Liver (tissue), 3 donors: ENCODE data around the gene RTP5.

ENCODE experiments used
- FOXA1 ChIP-seq: IDR thresholded peaks from 2 replicates; pipeline ENCODE4 v1.6.1; 2016; ENCODE audit warnings: antibody characterized with exemption
- GABPA ChIP-seq, 2 donors: IDR thresholded peaks in 1 of 2; conservative IDR thresholded peaks in 1 of 2; 2 replicates each; pipeline ENCODE4 v1.6.1; 2016; ENCODE audit warnings: antibody characterized with exemption in 2 of 2, mild to moderate bottlenecking in 1 of 2, moderate library complexity in 1 of 2
- JUND ChIP-seq, 2 donors: IDR thresholded peaks; 2 replicates each; pipeline ENCODE4 v1.6.1; 2016; ENCODE audit warnings: antibody characterized with exemption in 2 of 2
- MAX ChIP-seq: IDR thresholded peaks from 2 replicates; pipeline ENCODE4 v1.6.1; 2016; ENCODE audit warnings: antibody characterized with exemption
- RXRA ChIP-seq, 2 donors: IDR thresholded peaks; 2 replicates each; pipeline ENCODE4 v1.6.1; 2017 to 2018; ENCODE audit warnings: antibody characterized with exemption in 2 of 2, mild to moderate bottlenecking in 1 of 2
- SP1 ChIP-seq: IDR thresholded peaks from 2 replicates; pipeline ENCODE4 v1.6.1; 2018; ENCODE audit warnings: antibody characterized with exemption, mild to moderate bottlenecking
- YY1 ChIP-seq: IDR thresholded peaks from 2 replicates; pipeline ENCODE4 v1.6.1; 2016; ENCODE audit warnings: antibody characterized with exemption, mild to moderate bottlenecking
- TF ChIP-seq, protein P1 (sequence below): IDR thresholded peaks from 2 replicates; pipeline ENCODE4 v1.6.1; 2016; ENCODE audit warnings: antibody characterized with exemption, mild to moderate bottlenecking
- TF ChIP-seq, protein P2 (sequence below): fragments of 150-350 bp; IDR thresholded peaks from 2 replicates; pipeline ENCODE4 v1.5.1; 2017; ENCODE audit warnings: improper control_type of control experiment, low read depth, low read length; ENCODE audit not compliant: missing input control
- TF ChIP-seq, protein P3 (sequence below): IDR thresholded peaks from 2 replicates; pipeline ENCODE4 v1.6.1; 2016; ENCODE audit warnings: antibody characterized with exemption
- donor health status: healthy.
- donor health status: healthy.

DNA sequence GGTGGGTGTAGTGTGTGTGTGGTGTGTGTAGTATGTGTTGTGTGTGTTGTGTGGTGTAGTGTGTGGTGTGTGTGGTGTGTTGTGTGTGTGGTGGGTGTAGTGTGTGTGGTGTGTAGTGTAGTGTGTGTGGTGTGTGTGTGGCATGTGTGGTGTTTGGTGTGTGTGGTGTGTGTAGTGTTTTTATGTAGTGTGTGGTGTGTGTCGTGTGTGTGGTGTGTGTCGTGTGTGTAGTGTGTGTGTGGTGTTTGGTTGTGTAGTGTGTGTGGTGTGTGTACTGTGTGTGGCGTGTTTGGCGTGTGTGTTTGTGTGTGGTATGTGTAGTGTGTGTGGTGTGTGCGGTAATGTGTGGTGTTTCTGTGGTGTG lies 4.7 kb upstream of the RTP5 start:
- TF ChIP-seq, protein P1, sequence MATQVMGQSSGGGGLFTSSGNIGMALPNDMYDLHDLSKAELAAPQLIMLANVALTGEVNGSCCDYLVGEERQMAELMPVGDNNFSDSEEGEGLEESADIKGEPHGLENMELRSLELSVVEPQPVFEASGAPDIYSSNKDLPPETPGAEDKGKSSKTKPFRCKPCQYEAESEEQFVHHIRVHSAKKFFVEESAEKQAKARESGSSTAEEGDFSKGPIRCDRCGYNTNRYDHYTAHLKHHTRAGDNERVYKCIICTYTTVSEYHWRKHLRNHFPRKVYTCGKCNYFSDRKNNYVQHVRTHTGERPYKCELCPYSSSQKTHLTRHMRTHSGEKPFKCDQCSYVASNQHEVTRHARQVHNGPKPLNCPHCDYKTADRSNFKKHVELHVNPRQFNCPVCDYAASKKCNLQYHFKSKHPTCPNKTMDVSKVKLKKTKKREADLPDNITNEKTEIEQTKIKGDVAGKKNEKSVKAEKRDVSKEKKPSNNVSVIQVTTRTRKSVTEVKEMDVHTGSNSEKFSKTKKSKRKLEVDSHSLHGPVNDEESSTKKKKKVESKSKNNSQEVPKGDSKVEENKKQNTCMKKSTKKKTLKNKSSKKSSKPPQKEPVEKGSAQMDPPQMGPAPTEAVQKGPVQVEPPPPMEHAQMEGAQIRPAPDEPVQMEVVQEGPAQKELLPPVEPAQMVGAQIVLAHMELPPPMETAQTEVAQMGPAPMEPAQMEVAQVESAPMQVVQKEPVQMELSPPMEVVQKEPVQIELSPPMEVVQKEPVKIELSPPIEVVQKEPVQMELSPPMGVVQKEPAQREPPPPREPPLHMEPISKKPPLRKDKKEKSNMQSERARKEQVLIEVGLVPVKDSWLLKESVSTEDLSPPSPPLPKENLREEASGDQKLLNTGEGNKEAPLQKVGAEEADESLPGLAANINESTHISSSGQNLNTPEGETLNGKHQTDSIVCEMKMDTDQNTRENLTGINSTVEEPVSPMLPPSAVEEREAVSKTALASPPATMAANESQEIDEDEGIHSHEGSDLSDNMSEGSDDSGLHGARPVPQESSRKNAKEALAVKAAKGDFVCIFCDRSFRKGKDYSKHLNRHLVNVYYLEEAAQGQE, result no peak
- TF ChIP-seq MAX (no peak), SP1 (no peak), FOXA1 (no peak), RXRA (IDR thresholded peaks at IDR 0.05) (no peak), GABPA (IDR thresholded peaks at IDR 0.05 in 1 of 2, conservative IDR thresholded peaks at IDR 0.05 in 1 of 2) (no peak), YY1 (no peak), JUND (IDR thresholded peaks at IDR 0.05) (no peak)
- TF ChIP-seq, protein P2, sequence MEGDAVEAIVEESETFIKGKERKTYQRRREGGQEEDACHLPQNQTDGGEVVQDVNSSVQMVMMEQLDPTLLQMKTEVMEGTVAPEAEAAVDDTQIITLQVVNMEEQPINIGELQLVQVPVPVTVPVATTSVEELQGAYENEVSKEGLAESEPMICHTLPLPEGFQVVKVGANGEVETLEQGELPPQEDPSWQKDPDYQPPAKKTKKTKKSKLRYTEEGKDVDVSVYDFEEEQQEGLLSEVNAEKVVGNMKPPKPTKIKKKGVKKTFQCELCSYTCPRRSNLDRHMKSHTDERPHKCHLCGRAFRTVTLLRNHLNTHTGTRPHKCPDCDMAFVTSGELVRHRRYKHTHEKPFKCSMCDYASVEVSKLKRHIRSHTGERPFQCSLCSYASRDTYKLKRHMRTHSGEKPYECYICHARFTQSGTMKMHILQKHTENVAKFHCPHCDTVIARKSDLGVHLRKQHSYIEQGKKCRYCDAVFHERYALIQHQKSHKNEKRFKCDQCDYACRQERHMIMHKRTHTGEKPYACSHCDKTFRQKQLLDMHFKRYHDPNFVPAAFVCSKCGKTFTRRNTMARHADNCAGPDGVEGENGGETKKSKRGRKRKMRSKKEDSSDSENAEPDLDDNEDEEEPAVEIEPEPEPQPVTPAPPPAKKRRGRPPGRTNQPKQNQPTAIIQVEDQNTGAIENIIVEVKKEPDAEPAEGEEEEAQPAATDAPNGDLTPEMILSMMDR, result no peak
- TF ChIP-seq, protein P3, sequence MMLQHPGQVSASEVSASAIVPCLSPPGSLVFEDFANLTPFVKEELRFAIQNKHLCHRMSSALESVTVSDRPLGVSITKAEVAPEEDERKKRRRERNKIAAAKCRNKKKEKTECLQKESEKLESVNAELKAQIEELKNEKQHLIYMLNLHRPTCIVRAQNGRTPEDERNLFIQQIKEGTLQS, result no peak
